CD14-positive monocyte (primary cell): Measurements from ENCODE around the gene EML2. TPM values are rescaled to one million over a fixed set of nuclear protein-coding genes. Genes with fewer than 3 reads are reported as not detected.

ENCODE experiments used
- DNase-seq, 3 donors: peaks; one replicate each; pipeline ENCODE4 v3.0.0-alpha.2; 2011 to 2022
- H2AFZ ChIP-seq: 2 replicates; pipeline ENCODE4 v1.6.0; 2012; ENCODE audit warnings: mild to moderate bottlenecking, low read depth, low read length, inconsistent platforms; ENCODE audit not compliant: insufficient read depth, poor library complexity, severe bottlenecking
- H3K27ac ChIP-seq, 2 donors: 1 replicate in 1 of 2; 2 replicates in 1 of 2; pipeline ENCODE4 v1.5.1; 2012 to 2013; ENCODE audit warnings: low read length in 2 of 2, control low read depth in 1 of 2, inconsistent platforms in 1 of 2, low read depth in 1 of 2, mild to moderate bottlenecking in 1 of 2
- H3K27me3 ChIP-seq, 2 donors: one replicate each; pipeline versions ENCODE4 v1.6.0 to v1.6.1; 2011 to 2013; ENCODE audit warnings: low read length in 2 of 2; ENCODE audit not compliant: control insufficient read depth in 2 of 2, insufficient read depth in 2 of 2
- H3K36me3 ChIP-seq, 2 donors: replicated peaks in 1 of 2; 1 replicate in 1 of 2; 2 replicates in 1 of 2; pipeline versions ENCODE4 v1.5.1 to v1.6.1; 2012 to 2013; ENCODE audit warnings: low read length in 2 of 2, control low read depth in 1 of 2, inconsistent platforms in 1 of 2, mild to moderate bottlenecking in 1 of 2; ENCODE audit not compliant: insufficient read depth in 2 of 2, control insufficient read depth in 1 of 2
- H3K4me1 ChIP-seq, 2 donors: 1 replicate in 1 of 2; 2 replicates in 1 of 2; pipeline versions ENCODE4 v1.5.1 to v1.6.1; 2012 to 2013; ENCODE audit warnings: low read length in 2 of 2, control low read depth in 1 of 2, inconsistent platforms in 1 of 2, mild to moderate bottlenecking in 1 of 2, moderate library complexity in 1 of 2; ENCODE audit not compliant: insufficient read depth in 2 of 2, control insufficient read depth in 1 of 2
- H3K4me2 ChIP-seq: replicated peaks from 2 replicates; pipeline ENCODE3; 2012; ENCODE audit warnings: low read length, moderate library complexity, mild to moderate bottlenecking; ENCODE audit not compliant: poor library complexity, severe bottlenecking; ENCODE audit errors: extremely low read depth
- H3K4me3 ChIP-seq, 3 experiments: fragments of 200-600 bp in 1 of 3; sonication (generic) in 1 of 3; replicated peaks in 1 of 3; 1 replicate in 2 of 3; 2 replicates in 1 of 3; pipeline ENCODE4 v1.5.1; 2011 to 2013; ENCODE audit warnings: low read length in 3 of 3, mild to moderate bottlenecking in 3 of 3, control low read depth in 2 of 3, low read depth in 2 of 3, inconsistent platforms in 1 of 3, moderate library complexity in 1 of 3
- H3K79me2 ChIP-seq: 2 replicates; pipeline ENCODE4 v1.6.0; 2012; ENCODE audit warnings: mild to moderate bottlenecking, control low read depth, inconsistent platforms, low read length, moderate library complexity; ENCODE audit not compliant: insufficient read depth
- H3K9ac ChIP-seq: 2 replicates; pipeline ENCODE4 v1.6.0; 2017; ENCODE audit warnings: low read length, mild to moderate bottlenecking; ENCODE audit not compliant: insufficient read depth, poor library complexity, severe bottlenecking
- H3K9me3 ChIP-seq, 2 donors: replicated peaks in 1 of 2; 1 replicate in 1 of 2; 2 replicates in 1 of 2; pipeline versions ENCODE4 v1.5.1 to v1.6.1; 2012 to 2013; ENCODE audit warnings: low read length in 2 of 2, control low read depth in 1 of 2; ENCODE audit not compliant: control insufficient read depth in 1 of 2, insufficient read depth in 1 of 2
- H4K20me1 ChIP-seq: 2 replicates; pipeline ENCODE4 v1.6.0; 2012; ENCODE audit warnings: mild to moderate bottlenecking, low read length, control low read depth, moderate library complexity; ENCODE audit not compliant: insufficient read depth
- H3K27ac Mint-ChIP-seq, 7 donors: one replicate each; pipeline ENCODE4 v1.8.0; 2020; ENCODE audit warnings: mild to moderate bottlenecking in 7 of 7, mixed read lengths in 7 of 7, moderate library complexity in 6 of 7, inconsistent platforms in 2 of 7
- H3K27me3 Mint-ChIP-seq, 3 donors: one replicate each; pipeline ENCODE4 v1.8.0; 2021 to 2022; ENCODE audit warnings: low read depth in 3 of 3, mild to moderate bottlenecking in 3 of 3, mixed read lengths in 3 of 3, moderate library complexity in 3 of 3, inconsistent platforms in 1 of 3
- H3K36me3 Mint-ChIP-seq, 2 donors: one replicate each; pipeline ENCODE4 v1.8.0; 2020; ENCODE audit warnings: mixed read lengths in 2 of 2, inconsistent platforms in 1 of 2, mild to moderate bottlenecking in 1 of 2
- H3K4me1 Mint-ChIP-seq: one replicate; pipeline ENCODE4 v1.8.0; 2020; ENCODE audit warnings: mild to moderate bottlenecking, mixed read lengths
- H3K4me3 Mint-ChIP-seq, 2 donors: one replicate each; pipeline ENCODE4 v1.8.0; 2020; ENCODE audit warnings: mild to moderate bottlenecking in 2 of 2, mixed read lengths in 2 of 2, moderate library complexity in 1 of 2
- H3K9me3 Mint-ChIP-seq, 7 donors: one replicate each; pipeline ENCODE4 v1.8.0; 2020 to 2022; ENCODE audit warnings: mixed read lengths in 7 of 7, mild to moderate bottlenecking in 6 of 7, moderate library complexity in 6 of 7, inconsistent platforms in 2 of 7
- CTCF ChIP-seq: fragments of 200-600 bp; IDR thresholded peaks from one replicate; pipeline ENCODE4 v1.8.0; 2022; ENCODE audit warnings: antibody characterized with exemption, mild to moderate bottlenecking
- WGBS: methylation state at CpG from one replicate; pipeline ENCODE4 v1.1.5; 2013; ENCODE audit warnings: missing lambda C conversion rate; ENCODE audit not compliant: insufficient coverage; 5-methylcytosine and 5-hydroxymethylcytosine counted together
- intact Hi-C, 2 donors: fragments of 100-400 bp; cut with micrococcal nuclease; formaldehyde crosslinking; loops; one replicate each; pipeline versions ENCODE4 v1.15.0 to v1.15.1; 2023
- polyA plus RNA-seq, 3 donors: library from polyadenylated mRNA; depleted of rRNA in 1 of 3; unstranded in 2 of 3; stranded (reverse) in 1 of 3; fragments of 300-500 nt in 2 of 3; fragments of >200 nt in 1 of 3; fragmentation: Illumina TruSeq in 2 of 3; gene quantifications; 1 replicate in 2 of 3; 2 replicates in 1 of 3; pipeline ENCODE4 v1.2.3, GENCODE V29; 2012 to 2021

The EML2 gene
- polyA plus RNA-seq, 3 donors: 10.3 to 50.8 (median 11.9) TPM

GRCh38 chr19:45591004-45591637 lies 48.1 kb downstream of the EML2 start:
- Histone ChIP-seq H2AFZ (no peak overlapping the region), H3K27ac (no peak overlapping the region), H4K20me1 (no peaks in the 10 kb centered on the region), H3K4me3 (no peak overlapping the region), H3K4me2 (no peak overlapping the region), H3K27me3 (peaks cover 0 to 19% of the 10 kb centered on the region in 2 donors), H3K4me1 (peaks cover 4 to 7% of the 10 kb centered on the region in 2 donors), H3K79me2 (no peaks in the 10 kb centered on the region), H3K9me3 (no peaks in the 10 kb centered on the region), H3K36me3 (no peaks in the 10 kb centered on the region), H3K9ac (no peak overlapping the region)
- no peaks in the 10 kb centered on the region for H3K36me3 Mint-ChIP-seq
- H3K27ac Mint-ChIP-seq: no peak overlapping the region
- peak overlapping the region in 1 of 2 donors; percentile 62 for H3K4me3 Mint-ChIP-seq
- peak; percentile 46 for TF ChIP-seq CTCF
- peak; percentile 23 to 44 (median 34) for DNase-seq
- peaks cover 31 to 43% (median 42%) of the 10 kb centered on the region in 3 donors for H3K27me3 Mint-ChIP-seq
- H3K9me3 Mint-ChIP-seq: peaks cover 0 to 2% (median 0%) of the 10 kb centered on the region in 7 donors
- 39% methylated on average over 45 of the region's 48 CpGs for WGBS
- intact Hi-C loops: no loop called here
- peaks cover 13% of the 10 kb centered on the region for H3K4me1 Mint-ChIP-seq

GRCh38 chr19:45590300-45591003 lies 48.7 kb downstream of the EML2 start:
- intact Hi-C loops: no loop called here
- Histone ChIP-seq H2AFZ (no peak overlapping the region), H3K9ac (no peak overlapping the region), H3K9me3 (no peaks in the 10 kb centered on the region), H3K4me2 (no peak overlapping the region), H3K36me3 (no peaks in the 10 kb centered on the region), H3K27me3 (peaks cover 0 to 17% of the 10 kb centered on the region in 2 donors), H3K79me2 (no peaks in the 10 kb centered on the region), H4K20me1 (no peaks in the 10 kb centered on the region), H3K4me3 (no peak overlapping the region), H3K27ac (no peak overlapping the region), H3K4me1 (peaks cover 5 to 10% of the 10 kb centered on the region in 2 donors)
- Mint-ChIP-seq H3K4me1 (peaks cover 13% of the 10 kb centered on the region), H3K27me3 (peaks cover 24 to 37% (median 36%) of the 10 kb centered on the region in 3 donors), H3K4me3 (peak overlapping the region in 1 of 2 donors; percentile 62), H3K36me3 (no peaks in the 10 kb centered on the region), H3K27ac (no peak overlapping the region), H3K9me3 (peaks cover 0 to 2% (median 0%) of the 10 kb centered on the region in 7 donors)
- 67% methylated on average over 11 of the region's 15 CpGs for WGBS
- DNase-seq: no peak
- TF ChIP-seq CTCF: no peak
